Ishikawa (cell line): ENCODE measurements around the gene CLIC3.

Experiments used
- CEBPB ChIP-seq: IDR thresholded peaks from 2 replicates; pipeline ENCODE4 v1.6.1; 2012
- CREB1 ChIP-seq: IDR thresholded peaks from 2 replicates; pipeline ENCODE4 v1.6.1; 2012; ENCODE audit warnings: low read depth
- EGR1 ChIP-seq: IDR thresholded peaks from 2 replicates; pipeline ENCODE4 v1.6.1; 2012
- EP300 ChIP-seq: IDR thresholded peaks from 2 replicates; pipeline ENCODE4 v1.6.1; 2012; ENCODE audit warnings: borderline replicate concordance
- FOXM1 ChIP-seq: IDR thresholded peaks from 2 replicates; pipeline ENCODE4 v1.6.1; 2012; ENCODE audit warnings: low read depth, borderline replicate concordance
- NFIC ChIP-seq: IDR thresholded peaks from 2 replicates; pipeline ENCODE4 v1.6.1; 2012
- RAD21 ChIP-seq: IDR thresholded peaks from 2 replicates; pipeline ENCODE4 v1.6.1; 2012; ENCODE audit warnings: low read depth
- REST ChIP-seq: IDR thresholded peaks from 2 replicates; pipeline ENCODE4 v1.6.1; 2012; ENCODE audit warnings: low read depth, mild to moderate bottlenecking
- TAF1 ChIP-seq: IDR thresholded peaks from 2 replicates; pipeline ENCODE4 v1.6.1; 2012; ENCODE audit warnings: low read depth, mild to moderate bottlenecking
- TCF12 ChIP-seq: IDR thresholded peaks from 2 replicates; pipeline ENCODE4 v1.6.1; 2012; ENCODE audit warnings: low read depth
- TEAD4 ChIP-seq: IDR thresholded peaks from 2 replicates; pipeline ENCODE4 v1.6.1; 2012
- YY1 ChIP-seq: IDR thresholded peaks from 2 replicates; pipeline ENCODE4 v1.6.1; 2012; ENCODE audit warnings: low read depth
- ZBTB7A ChIP-seq: IDR thresholded peaks from 2 replicates; pipeline ENCODE4 v1.6.1; 2012; ENCODE audit warnings: low read depth
- TF ChIP-seq, protein P1 (sequence below): IDR thresholded peaks from 2 replicates; pipeline ENCODE4 v1.6.1; 2012
- TF ChIP-seq, protein P2 (sequence below): IDR thresholded peaks from 2 replicates; pipeline ENCODE4 v1.6.1; 2012

Gene CLIC3

DNA sequence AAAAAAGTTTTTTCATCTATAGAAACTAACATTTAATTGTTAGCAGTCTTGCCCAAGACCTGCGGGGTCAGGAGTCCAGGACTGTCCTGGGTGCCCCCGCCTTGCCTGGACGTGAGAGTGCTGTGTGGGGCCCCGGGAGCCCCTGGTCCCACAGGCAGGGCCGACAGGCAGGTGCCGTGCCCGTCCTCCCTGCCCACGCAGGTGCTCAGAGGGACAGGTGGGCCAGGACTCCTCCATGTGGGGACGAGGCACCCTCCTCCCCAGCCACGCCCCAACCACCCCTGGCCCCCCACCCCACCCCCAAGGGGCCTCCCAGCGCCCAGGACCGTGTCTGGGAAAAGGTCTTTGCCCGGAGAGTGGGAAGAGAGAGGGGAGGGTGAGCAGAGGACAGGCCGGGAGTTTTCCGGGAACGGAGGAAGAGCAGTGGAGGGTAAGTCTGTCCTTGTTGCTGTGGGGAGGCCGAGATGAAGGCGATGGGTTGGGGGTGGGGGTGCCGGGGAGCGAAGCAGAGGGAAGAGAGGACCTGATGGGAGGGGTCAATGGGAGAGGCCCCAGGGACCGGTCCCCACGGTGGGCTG is 47.0 kb downstream of the CLIC3 start:
- TF ChIP-seq RAD21 (no peak), FOXM1 (no peak), EGR1 (no peak), TCF12 (no peak), YY1 (no peak), EP300 (no peak), CREB1 (no peak), ZBTB7A (no peak; the same call in 1 of the 2 replicates), REST (no peak), TAF1 (no peak)
- TF ChIP-seq, protein P1, sequence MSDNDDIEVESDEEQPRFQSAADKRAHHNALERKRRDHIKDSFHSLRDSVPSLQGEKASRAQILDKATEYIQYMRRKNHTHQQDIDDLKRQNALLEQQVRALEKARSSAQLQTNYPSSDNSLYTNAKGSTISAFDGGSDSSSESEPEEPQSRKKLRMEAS, result no peak

DNA sequence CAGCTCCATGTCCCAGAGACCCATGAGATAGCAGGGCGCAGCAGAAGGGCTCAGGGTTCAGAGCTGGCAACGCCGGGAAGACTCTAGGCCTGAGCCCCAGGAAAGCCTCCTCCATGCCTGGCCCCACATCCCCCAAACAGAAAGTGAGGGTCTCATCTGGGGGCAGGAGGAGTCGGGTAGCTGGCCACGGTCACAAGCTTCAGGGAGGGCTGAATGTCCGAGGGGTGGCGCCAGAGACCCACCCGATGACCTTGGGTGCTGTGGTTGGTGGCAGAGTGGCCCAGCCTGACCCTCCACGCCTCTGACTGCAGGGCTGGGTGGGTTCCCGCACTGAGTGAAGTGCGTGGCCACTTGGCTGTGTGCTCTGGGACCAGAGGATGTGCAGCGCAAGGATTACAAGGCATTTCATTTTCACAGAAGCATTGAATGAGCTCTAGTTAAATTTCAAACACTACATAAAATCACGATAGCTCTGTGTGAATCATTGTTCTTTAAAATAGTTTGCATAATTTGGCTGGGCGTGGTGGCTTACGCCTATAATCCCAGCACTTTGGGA is 48.3 kb downstream of the CLIC3 start:
- TF ChIP-seq, protein P1, result no peak
- no peak for TF ChIP-seq CEBPB
- peak; percentile 53 for TF ChIP-seq TEAD4
- TF ChIP-seq, protein P2, sequence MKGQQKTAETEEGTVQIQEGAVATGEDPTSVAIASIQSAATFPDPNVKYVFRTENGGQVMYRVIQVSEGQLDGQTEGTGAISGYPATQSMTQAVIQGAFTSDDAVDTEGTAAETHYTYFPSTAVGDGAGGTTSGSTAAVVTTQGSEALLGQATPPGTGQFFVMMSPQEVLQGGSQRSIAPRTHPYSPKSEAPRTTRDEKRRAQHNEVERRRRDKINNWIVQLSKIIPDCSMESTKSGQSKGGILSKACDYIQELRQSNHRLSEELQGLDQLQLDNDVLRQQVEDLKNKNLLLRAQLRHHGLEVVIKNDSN, result no peak
- TF ChIP-seq NFIC, result no peak
- TF ChIP-seq RAD21, result peak; percentile 82
- TF ChIP-seq CREB1, result no peak
- no peak for TF ChIP-seq YY1
- no peak for TF ChIP-seq EP300
- TF ChIP-seq TAF1, result no peak
- TF ChIP-seq EGR1, result no peak
- no peak for TF ChIP-seq REST
- no peak for TF ChIP-seq FOXM1
- peak; percentile 79 for TF ChIP-seq ZBTB7A
- TF ChIP-seq TCF12, result no peak

GRCh38 chr9:136947028-136947891 is 49.1 kb downstream of the CLIC3 start:
- no peak for TF ChIP-seq EP300
- no peak for TF ChIP-seq RAD21
- TF ChIP-seq EGR1, result no peak

DNA sequence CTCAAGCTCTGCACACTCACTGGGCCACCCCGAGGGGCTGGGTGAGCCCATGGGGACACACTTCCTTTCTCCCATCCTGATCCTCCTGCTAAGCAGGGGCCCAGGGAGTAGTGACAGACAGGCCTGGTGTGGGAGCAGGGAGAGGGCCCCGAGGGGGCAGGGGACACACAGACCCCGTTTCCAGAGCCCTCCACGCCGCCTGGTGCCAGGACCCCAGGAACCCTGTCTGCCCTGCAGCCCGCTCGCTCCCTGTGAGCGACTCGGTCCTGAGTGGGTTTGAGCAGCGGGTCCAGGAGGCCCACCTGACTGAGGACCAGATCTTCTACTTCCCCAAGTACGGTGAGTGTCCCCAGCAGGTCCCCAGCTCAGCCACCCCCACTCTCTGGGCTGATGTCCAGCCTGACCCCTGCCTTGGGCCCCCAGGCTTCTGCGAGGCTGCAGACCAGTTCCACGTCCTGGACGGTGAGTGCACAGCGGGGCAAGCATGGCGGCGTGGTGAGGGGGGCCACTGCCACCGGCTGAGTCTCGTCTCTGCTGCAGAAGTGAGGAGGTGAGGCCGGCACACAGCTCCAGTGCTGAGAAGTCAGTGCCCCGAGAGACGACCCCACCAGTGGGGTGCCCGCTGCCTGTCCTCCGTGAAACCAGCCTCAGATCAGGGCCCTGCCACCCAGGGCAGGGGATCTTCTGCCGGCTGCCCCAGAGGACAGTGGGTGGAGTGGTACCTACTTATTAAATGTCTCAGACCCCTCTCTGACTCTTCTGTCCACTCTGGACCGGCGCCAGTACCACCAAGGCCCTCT is 49.9 kb downstream of the CLIC3 start:
- TF ChIP-seq REST (no peak), EGR1 (no peak), CEBPB (no peak), TEAD4 (no peak), CREB1 (no peak), TAF1 (no peak), NFIC (no peak), ZBTB7A (no peak), FOXM1 (no peak)
- TF ChIP-seq, protein P2, result no peak
